Urothelium cell line (cell line): ENCODE results near the gene ACO1.

Experiments used
- DNase-seq: peaks from one replicate; pipeline ENCODE4 v3.0.0; 2011; ENCODE audit warnings: low spot score, mixed read lengths
- FAIRE-seq: peaks from 2 replicates; lab custom pipeline; 2011; peaks lifted over from hg19 to GRCh38; lab: Jason Lieb, UNC

ACO1 gene

GRCh38 chr9:32414856-32415255, 30.4 kb downstream of the ACO1 start:
- FAIRE-seq = no peak

GRCh38 chr9:32419921-32420320, 35.5 kb downstream of the ACO1 start:
- DNase-seq (no peak), FAIRE-seq (no peak)

More at GRCh38 chr9:32414856-32415255, 30.4 kb downstream of the ACO1 start:
- DNase-seq = no peak

GRCh38 chr9:32422237-32422806, 37.9 kb downstream of the ACO1 start:
- FAIRE-seq (no peak), DNase-seq (no peak)

- no peak for FAIRE-seq
- DNase-seq = no peak
Observed at GRCh38 chr9:32423371-32423770, 38.9 kb downstream of the ACO1 start.

- no peak for DNase-seq
- no peak for FAIRE-seq
Observed at GRCh38 chr9:32424616-32425015, 40.2 kb downstream of the ACO1 start.

GRCh38 chr9:32426278-32426939, 42.0 kb downstream of the ACO1 start:
- no peak for DNase-seq
- no peak for FAIRE-seq

- FAIRE-seq (no peak), DNase-seq (no peak)
Observed at GRCh38 chr9:32427111-32427873, 42.8 kb downstream of the ACO1 start.

GRCh38 chr9:32430720-32431119, 46.3 kb downstream of the ACO1 start:
- DNase-seq = peak; percentile 20

GRCh38 chr9:32431196-32431595, 46.8 kb downstream of the ACO1 start:
- DNase-seq (no peak), FAIRE-seq (no peak)

More at GRCh38 chr9:32430720-32431119, 46.3 kb downstream of the ACO1 start:
- FAIRE-seq = no peak

GRCh38 chr9:32431940-32432555, 47.6 kb downstream of the ACO1 start:
- FAIRE-seq (no peak), DNase-seq (peak; percentile 42)

- FAIRE-seq (no peak), DNase-seq (no peak)
Observed at GRCh38 chr9:32434892-32435291, 50.4 kb downstream of the ACO1 start.

GRCh38 chr9:32441678-32442077, 57.2 kb downstream of the ACO1 start:
- FAIRE-seq = no peak

GRCh38 chr9:32442433-32442832, 58.0 kb downstream of the ACO1 start:
- DNase-seq = no peak
- no peak for FAIRE-seq

More at GRCh38 chr9:32441678-32442077, 57.2 kb downstream of the ACO1 start:
- DNase-seq = no peak

GRCh38 chr9:32449969-32450368, 65.5 kb downstream of the ACO1 start:
- FAIRE-seq = no peak

GRCh38 chr9:32454280-32454679, 69.8 kb downstream of the ACO1 start:
- DNase-seq = no peak
- FAIRE-seq = no peak

More at GRCh38 chr9:32449969-32450368, 65.5 kb downstream of the ACO1 start:
- DNase-seq = no peak

- FAIRE-seq = no peak
- no peak for DNase-seq
Observed at GRCh38 chr9:32455738-32456137, 71.3 kb downstream of the ACO1 start.

GRCh38 chr9:32456564-32456963, 72.1 kb downstream of the ACO1 start:
- no peak for DNase-seq
- FAIRE-seq = no peak

- no peak for DNase-seq
- no peak for FAIRE-seq
Observed at GRCh38 chr9:32463500-32464293, 79.3 kb downstream of the ACO1 start.

- DNase-seq = no peak
- no peak for FAIRE-seq
Observed at GRCh38 chr9:32468740-32469139, 84.3 kb downstream of the ACO1 start.

GRCh38 chr9:32472344-32472743, 87.9 kb downstream of the ACO1 start:
- DNase-seq (no peak), FAIRE-seq (no peak)

GRCh38 chr9:32483343-32483742, 98.9 kb downstream of the ACO1 start:
- no peak for DNase-seq
- no peak for FAIRE-seq
